Body of pancreas (tissue), 4 donors: ENCODE measurements around the gene FLRT2. TPM values are rescaled to one million over a fixed set of nuclear protein-coding genes. Genes with fewer than 3 reads are reported as not detected.
A peak's percentile ranks its signal among the peaks of the same experiment; 100 is the strongest.

ENCODE experiments used
- ATAC-seq: fragments of 150-250 bp; one replicate; pipeline ENCODE4 v1.9.1; 2016
- DNase-seq, 4 donors: peaks; one replicate each; pipeline ENCODE4 v3.0.0-alpha.2; 2019
- H3K27ac ChIP-seq, 4 donors: fragments of 200-600 bp; sonication (generic); 1 replicate in 3 of 4; 2 replicates in 1 of 4; pipeline versions ENCODE4 v1.5.1 to v1.6.1; 2016 to 2019; ENCODE audit warnings: mild to moderate bottlenecking in 1 of 4, mixed read lengths in 1 of 4, moderate library complexity in 1 of 4
- H3K27me3 ChIP-seq, 2 donors: fragments of 200-600 bp; sonication (generic); one replicate each; pipeline ENCODE4 v1.6.0; 2016; ENCODE audit warnings: mild to moderate bottlenecking in 1 of 2
- H3K36me3 ChIP-seq, 2 donors: fragments of 200-600 bp; sonication (generic); replicated peaks in 1 of 2; 2 replicates each; pipeline ENCODE4 v1.5.1; 2016; ENCODE audit warnings: low read depth in 2 of 2; ENCODE audit not compliant: insufficient read depth in 1 of 2
- H3K4me1 ChIP-seq: fragments of 200-600 bp; sonication (generic); one replicate; pipeline ENCODE4 v1.6.0; 2016
- H3K4me3 ChIP-seq, 2 donors: fragments of 200-600 bp; sonication (generic); 1 replicate in 1 of 2; 2 replicates in 1 of 2; pipeline ENCODE4 v1.5.1; 2016 to 2019
- H3K9me3 ChIP-seq, 3 donors: fragments of 200-600 bp; sonication (generic); 1 replicate in 2 of 3; 2 replicates in 1 of 3; pipeline ENCODE4 v1.5.1; 2016
- CTCF ChIP-seq, 7 experiments: fragments of 450-650 bp in 4 of 7; fragments of 200-600 bp in 3 of 7; sonication (generic) in 3 of 7; IDR thresholded peaks; one replicate each; pipeline ENCODE4 v1.5.1; 2016 to 2019; ENCODE audit warnings: antibody characterized with exemption in 7 of 7
- POLR2A ChIP-seq, 3 donors: fragments of 450-650 bp; IDR thresholded peaks; one replicate each; pipeline ENCODE4 v1.6.1; 2016; ENCODE audit warnings: antibody characterized with exemption in 3 of 3, mild to moderate bottlenecking in 2 of 3
- WGBS, 2 donors: methylation state at CpG; one replicate each; pipeline ENCODE4 v1.1.5; 2017; 5-methylcytosine and 5-hydroxymethylcytosine counted together
- intact Hi-C: fragments of 100-400 bp; cut with DNase I; formaldehyde crosslinking; loops from one replicate; pipeline ENCODE4 v1.15.1; 2023
- total RNA-seq, 2 donors: library from RNA; depleted of rRNA; stranded (reverse); fragments of >200 nt; gene quantifications; one replicate each; pipeline ENCODE4 v1.1.0, GENCODE V29; 2016

Gene FLRT2
- total RNA-seq, 2 donors from 2014 or later = 37.6 to 114 TPM

- H3K27ac ChIP-seq = no peak overlapping the region
- peaks cover 0 to 4% of the 10 kb centered on the region in 2 donors for H3K36me3 ChIP-seq
- H3K4me3 ChIP-seq = no peak overlapping the region
- no peaks in the 10 kb centered on the region for H3K9me3 ChIP-seq
- TF ChIP-seq CTCF (IDR thresholded peaks at IDR 0.05) = no peak
- no peak for TF ChIP-seq POLR2A (IDR thresholded peaks at IDR 0.05)
- H3K27me3 ChIP-seq = no peaks in the 10 kb centered on the region
- intact Hi-C loops = no loop called here
- H3K4me1 ChIP-seq = peaks cover 11% of the 10 kb centered on the region
- DNase-seq (no peak), ATAC-seq (no peak)
- 52 to 64% methylated on average over 2 of the region's 2 CpGs for WGBS, 2 donors
These were observed 74.8 kb downstream of the FLRT2 start for GRCh38 chr14:85604714-85605113.

GRCh38 chr14:85607651-85608081, 77.7 kb downstream of the FLRT2 start:
- ATAC-seq (peak; percentile 34), DNase-seq (peak in 1 of 4 donors; percentile 25)
- H3K4me3 ChIP-seq = no peak overlapping the region
- peak overlapping the region in 1 of 4 donors; percentile 17 for H3K27ac ChIP-seq
- peaks cover 14% of the 10 kb centered on the region for H3K4me1 ChIP-seq
- intact Hi-C loops = no loop called here
- H3K9me3 ChIP-seq = no peaks in the 10 kb centered on the region
- peaks cover 0 to 4% of the 10 kb centered on the region in 2 donors for H3K36me3 ChIP-seq
- no peak for TF ChIP-seq POLR2A (IDR thresholded peaks at IDR 0.05)
- no peak for TF ChIP-seq CTCF (IDR thresholded peaks at IDR 0.05)
- no peaks in the 10 kb centered on the region for H3K27me3 ChIP-seq
- 83 to 90% methylated on average over 3 of the region's 3 CpGs for WGBS, 2 donors

GRCh38 chr14:85613496-85613895, 83.6 kb downstream of the FLRT2 start:
- Histone ChIP-seq H3K9me3 (no peaks in the 10 kb centered on the region), H3K4me3 (no peak overlapping the region), H3K27me3 (no peaks in the 10 kb centered on the region), H3K36me3 (peaks cover 0 to 3% of the 10 kb centered on the region in 2 donors), H3K4me1 (peaks cover 40% of the 10 kb centered on the region), H3K27ac (no peak overlapping the region)
- 33 to 34% methylated on average over 5 of the region's 5 CpGs for WGBS, 2 donors
- no peak for TF ChIP-seq CTCF (IDR thresholded peaks at IDR 0.05)
- TF ChIP-seq POLR2A (IDR thresholded peaks at IDR 0.05) = no peak
- ATAC-seq (no peak), DNase-seq (no peak)
- intact Hi-C loops = no loop called here

- Histone ChIP-seq H3K27me3 (no peaks in the 10 kb centered on the region), H3K27ac (no peak overlapping the region), H3K4me1 (peaks cover 34% of the 10 kb centered on the region), H3K9me3 (no peaks in the 10 kb centered on the region), H3K36me3 (peaks cover 8 to 10% of the 10 kb centered on the region in 2 donors), H3K4me3 (no peak overlapping the region)
- intact Hi-C loops = no loop called here
- no peak for ATAC-seq
- TF ChIP-seq CTCF (IDR thresholded peaks at IDR 0.05) (no peak), POLR2A (IDR thresholded peaks at IDR 0.05) (no peak)
- DNase-seq = no peak
- WGBS, 2 donors = 71 to 78% methylated on average over 5 of the region's 5 CpGs
These were observed 86.5 kb downstream of the FLRT2 start for GRCh38 chr14:85616386-85616885.

- H3K27me3 ChIP-seq = no peaks in the 10 kb centered on the region
- no peak for DNase-seq
- no peaks in the 10 kb centered on the region for H3K9me3 ChIP-seq
- intact Hi-C loops = no loop called here
- H3K36me3 ChIP-seq = peaks cover 13 to 15% of the 10 kb centered on the region in 2 donors
- H3K27ac ChIP-seq = no peak overlapping the region
- H3K4me1 ChIP-seq = peaks cover 30% of the 10 kb centered on the region
- no peak for ATAC-seq
- H3K4me3 ChIP-seq = no peak overlapping the region
- TF ChIP-seq CTCF (IDR thresholded peaks at IDR 0.05) (no peak), POLR2A (IDR thresholded peaks at IDR 0.05) (no peak)
- 68 to 71% methylated on average over 2 of the region's 2 CpGs for WGBS, 2 donors
These were observed 86.9 kb downstream of the FLRT2 start for GRCh38 chr14:85616886-85617285.
